Osteoblast (primary cell): ENCODE measurements around the gene RABGAP1L. TPM values are rescaled to one million over a fixed set of nuclear protein-coding genes. Genes with fewer than 3 reads are reported as not detected.

Experiments
- DNase-seq: peaks from one replicate; pipeline ENCODE4 v3.0.0; 2011; ENCODE audit warnings: low spot score, mixed read lengths; ENCODE audit not compliant: insufficient read length; ENCODE audit errors: missing footprints
- H2AFZ ChIP-seq: 2 replicates; pipeline ENCODE4 v1.6.0; 2011; ENCODE audit warnings: mild to moderate bottlenecking, low read length
- H3K27ac ChIP-seq: 2 replicates; pipeline ENCODE4 v1.5.1; 2011; ENCODE audit warnings: mild to moderate bottlenecking, low read depth, low read length, moderate library complexity
- H3K27me3 ChIP-seq: 2 replicates; pipeline ENCODE4 v1.6.0; 2012; ENCODE audit warnings: mild to moderate bottlenecking, control low read depth, inconsistent platforms, low read length, moderate library complexity; ENCODE audit not compliant: insufficient read depth
- H3K36me3 ChIP-seq: 2 replicates; pipeline ENCODE4 v1.5.1; 2011; ENCODE audit warnings: mild to moderate bottlenecking, low read length, control low read depth, moderate library complexity; ENCODE audit not compliant: insufficient read depth
- H3K4me1 ChIP-seq: 2 replicates; pipeline ENCODE4 v1.5.1; 2011; ENCODE audit warnings: mild to moderate bottlenecking, low read length, control low read depth, moderate library complexity; ENCODE audit not compliant: insufficient read depth
- H3K4me2 ChIP-seq: 2 replicates; pipeline ENCODE4 v1.6.0; 2011; ENCODE audit warnings: mild to moderate bottlenecking, low read length; ENCODE audit not compliant: insufficient read depth
- H3K4me3 ChIP-seq: fragments of 200-600 bp; sonication (generic); 3 replicates; pipeline ENCODE4 v1.5.1; 2012; ENCODE audit warnings: mild to moderate bottlenecking, low read length, inconsistent platforms; ENCODE audit not compliant: insufficient read depth
- H3K79me2 ChIP-seq: 2 replicates; pipeline ENCODE4 v1.6.0; 2012; ENCODE audit warnings: mild to moderate bottlenecking, low read length, control low read depth, inconsistent platforms; ENCODE audit not compliant: insufficient read depth
- H3K9me3 ChIP-seq: 2 replicates; pipeline ENCODE4 v1.5.1; 2011; ENCODE audit warnings: low read depth, low read length, control low read depth
- H4K20me1 ChIP-seq: 2 replicates; pipeline ENCODE4 v1.6.0; 2012; ENCODE audit warnings: mild to moderate bottlenecking, low read length, control low read depth; ENCODE audit not compliant: insufficient read depth
- CTCF ChIP-seq: IDR thresholded peaks from 2 replicates; pipeline ENCODE4 v1.5.1; 2011; ENCODE audit warnings: mild to moderate bottlenecking, low read depth, low read length, moderate library complexity; ENCODE audit errors: extremely low read depth
- total RNA-seq: library from RNA; depleted of rRNA; stranded (reverse); fragments of >200 nt; gene quantifications from 2 replicates; pipeline ENCODE4 v1.2.3, GENCODE V29; 2012

RABGAP1L gene
- total RNA-seq, 1 donor = 30.0 TPM

- Histone ChIP-seq H3K27ac (no peak overlapping the region), H3K9me3 (no peaks in the 10 kb centered on the region), H3K4me2 (no peak overlapping the region), H2AFZ (no peak overlapping the region), H3K4me1 (no peaks in the 10 kb centered on the region), H3K79me2 (no peaks in the 10 kb centered on the region), H3K4me3 (no peak overlapping the region), H4K20me1 (no peaks in the 10 kb centered on the region), H3K36me3 (no peaks in the 10 kb centered on the region), H3K27me3 (no peaks in the 10 kb centered on the region)
- DNase-seq = no peak
- no peak for TF ChIP-seq CTCF
These were observed 200.1 kb downstream of the RABGAP1L start for GRCh38 chr1:174359454-174359805.

- TF ChIP-seq CTCF = no peak
- Histone ChIP-seq H4K20me1 (no peaks in the 10 kb centered on the region), H2AFZ (no peak overlapping the region)
These were observed 205.8 kb downstream of the RABGAP1L start for GRCh38 chr1:174364996-174365736.

GRCh38 chr1:174366946-174367345, 207.6 kb downstream of the RABGAP1L start:
- Histone ChIP-seq H3K79me2 (no peaks in the 10 kb centered on the region), H3K4me2 (no peak overlapping the region), H3K4me1 (no peaks in the 10 kb centered on the region), H4K20me1 (no peaks in the 10 kb centered on the region), H3K9me3 (no peaks in the 10 kb centered on the region), H3K36me3 (no peaks in the 10 kb centered on the region), H3K27me3 (no peaks in the 10 kb centered on the region), H2AFZ (no peak overlapping the region), H3K4me3 (no peak overlapping the region), H3K27ac (no peak overlapping the region)
- DNase-seq = no peak
- TF ChIP-seq CTCF = no peak

More at GRCh38 chr1:174364996-174365736, 205.8 kb downstream of the RABGAP1L start:
- no peaks in the 10 kb centered on the region for H3K4me1 ChIP-seq
- no peaks in the 10 kb centered on the region for H3K36me3 ChIP-seq
- H3K27me3 ChIP-seq = no peaks in the 10 kb centered on the region
- H3K9me3 ChIP-seq = no peaks in the 10 kb centered on the region
- H3K4me3 ChIP-seq = no peak overlapping the region
- no peak overlapping the region for H3K4me2 ChIP-seq
- no peak for DNase-seq
- H3K27ac ChIP-seq = no peak overlapping the region
- H3K79me2 ChIP-seq = no peaks in the 10 kb centered on the region

GRCh38 chr1:174367892-174368291, 208.6 kb downstream of the RABGAP1L start:
- Histone ChIP-seq H4K20me1 (no peaks in the 10 kb centered on the region), H3K36me3 (no peaks in the 10 kb centered on the region), H3K9me3 (no peaks in the 10 kb centered on the region), H3K4me2 (no peak overlapping the region), H3K4me1 (no peaks in the 10 kb centered on the region), H2AFZ (no peak overlapping the region), H3K27me3 (no peaks in the 10 kb centered on the region), H3K4me3 (no peak overlapping the region), H3K79me2 (no peaks in the 10 kb centered on the region), H3K27ac (no peak overlapping the region)
- TF ChIP-seq CTCF = no peak
- no peak for DNase-seq
